NCI-H2029 (cell line): ENCODE measurements around the gene PKP3.
"Not testable (repeated sequence)": the region's sequence is repeated elsewhere in the genome, so short reads cannot be mapped to it uniquely, and the experiment has no call there.

Experiments used
- DNase-seq: peaks from one replicate; lab custom pipeline; 2025; lab: John Stamatoyannopoulos, UW

The PKP3 gene

GRCh38 chr11:412641-413119 lies 18.7 kb downstream of the PKP3 start:
- no peak for DNase-seq

- DNase-seq = no peak
These were observed 19.4 kb downstream of the PKP3 start for GRCh38 chr11:413120-414081.

- no peak for DNase-seq
These were observed 20.4 kb downstream of the PKP3 start for GRCh38 chr11:414318-414857.

- DNase-seq = no peak
These were observed 21.6 kb downstream of the PKP3 start for GRCh38 chr11:415640-416041.

GRCh38 chr11:416051-416756 lies 22.2 kb downstream of the PKP3 start:
- DNase-seq = no peak

- peak; percentile 55 for DNase-seq
These were observed 23.0 kb downstream of the PKP3 start for GRCh38 chr11:416757-417621.

GRCh38 chr11:417652-418342 lies 23.8 kb downstream of the PKP3 start:
- no peak for DNase-seq

- DNase-seq = no peak
These were observed 24.6 kb downstream of the PKP3 start for GRCh38 chr11:418343-419247.

GRCh38 chr11:419248-420005 lies 25.4 kb downstream of the PKP3 start:
- no peak for DNase-seq

- DNase-seq = no peak
These were observed 26.3 kb downstream of the PKP3 start for GRCh38 chr11:420054-420910.

- DNase-seq = no peak
These were observed 26.9 kb downstream of the PKP3 start for GRCh38 chr11:420911-421321.

- DNase-seq = no peak
These were observed 28.2 kb downstream of the PKP3 start for GRCh38 chr11:422249-422656.

- no peak for DNase-seq
These were observed 30.2 kb downstream of the PKP3 start for GRCh38 chr11:424232-424631.

- not testable (repeated sequence) for DNase-seq
These were observed 30.8 kb downstream of the PKP3 start for GRCh38 chr11:424766-425165.

- no peak for DNase-seq
These were observed 31.3 kb downstream of the PKP3 start for GRCh38 chr11:425301-425700.

- DNase-seq = no peak
These were observed 32.8 kb downstream of the PKP3 start for GRCh38 chr11:426851-427250.

GRCh38 chr11:428295-428694 lies 34.3 kb downstream of the PKP3 start:
- DNase-seq = no peak

- no peak for DNase-seq
These were observed 35.4 kb downstream of the PKP3 start for GRCh38 chr11:429391-429790.
